Suppressor macrophage (primary cell): ENCODE results near the gene MIF4GD.
"Not testable (repeated sequence)": the region's sequence is repeated elsewhere in the genome, so short reads cannot be mapped to it uniquely, and the experiment has no call there.

ENCODE experiments used
- DNase-seq, 4 experiments: peaks; one replicate each; pipeline ENCODE4 v3.0.0-alpha.2; 2020 to 2022

The MIF4GD gene

DNA sequence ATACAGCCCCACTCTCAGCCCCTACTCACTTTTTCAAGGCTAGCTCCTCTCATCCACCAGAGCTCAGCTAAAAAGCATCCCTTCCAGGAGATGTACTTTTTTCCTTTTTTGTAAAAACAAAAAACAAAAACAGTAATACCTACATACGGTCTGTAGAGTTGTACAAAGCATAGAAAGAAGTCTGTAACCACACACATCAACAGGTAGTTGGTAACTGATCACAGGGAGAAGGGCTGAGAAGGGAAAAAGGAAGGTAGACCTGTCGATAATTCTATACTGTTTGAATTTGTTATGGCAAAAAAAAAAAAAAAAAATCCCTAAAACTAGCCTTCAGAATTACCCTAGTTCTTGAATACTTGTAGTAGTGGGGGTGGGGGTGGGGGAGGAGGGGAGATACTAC is 17.3 kb upstream of the MIF4GD start:
- no peak for DNase-seq

DNA sequence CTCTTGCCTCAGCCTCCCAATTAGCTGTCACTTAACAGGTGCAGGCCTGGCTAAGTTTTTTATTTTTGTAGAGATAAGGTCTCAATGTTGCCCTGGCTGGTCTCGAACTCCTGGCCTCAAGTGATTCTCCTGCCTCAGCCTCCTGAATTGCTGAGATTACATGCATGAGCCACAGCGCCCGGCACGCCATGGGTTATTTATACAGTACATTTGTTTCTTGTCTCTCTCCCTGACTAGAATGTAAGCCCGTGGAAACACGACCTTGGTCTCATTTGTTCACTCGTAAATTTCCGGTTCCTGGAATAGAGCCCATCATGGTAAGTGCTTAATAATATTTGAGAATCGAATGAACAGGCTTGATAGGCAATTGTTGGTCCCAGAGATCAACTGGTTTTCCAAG is 16.2 kb upstream of the MIF4GD start:
- no peak for DNase-seq

DNA sequence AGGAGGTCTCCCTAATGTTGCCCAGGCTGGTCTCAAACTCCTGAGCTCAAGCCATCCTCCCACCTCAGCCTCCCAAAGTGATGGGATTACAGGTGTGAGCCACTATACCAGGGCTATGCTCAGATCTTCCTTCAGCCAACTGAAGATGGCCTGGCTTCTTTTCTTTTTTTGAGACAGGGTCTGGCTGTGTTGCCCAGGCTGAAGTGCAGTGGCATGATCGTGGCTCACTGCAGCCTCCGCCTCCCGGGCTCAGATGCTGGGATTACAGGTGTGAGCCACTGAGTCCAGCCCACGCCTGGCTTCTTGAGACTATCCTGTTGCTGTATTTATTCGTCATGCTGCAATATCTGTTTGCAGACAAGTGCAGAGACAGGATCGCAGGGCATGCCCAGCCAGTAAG is 14.1 kb upstream of the MIF4GD start:
- DNase-seq: no peak

DNA sequence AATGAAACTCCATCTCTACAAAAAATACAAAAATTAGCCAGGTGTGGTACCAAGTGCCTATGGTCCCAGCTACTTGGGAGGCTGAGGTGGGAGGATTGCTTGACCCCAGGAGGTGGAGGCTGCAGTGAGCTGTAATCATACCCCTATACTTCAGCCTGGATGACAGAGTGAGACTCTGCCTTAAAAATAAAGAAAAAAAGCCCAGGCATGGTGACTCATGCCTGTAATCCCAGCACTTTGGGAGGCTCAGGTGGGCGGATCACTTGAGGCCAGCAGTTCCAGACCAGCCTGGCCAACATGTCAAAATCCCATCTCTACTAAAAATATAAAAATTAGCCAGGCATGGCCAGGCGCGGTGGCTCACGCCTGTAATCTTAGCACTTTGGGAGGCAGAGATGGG is 9.2 kb upstream of the MIF4GD start:
- DNase-seq: not testable (repeated sequence)

DNA sequence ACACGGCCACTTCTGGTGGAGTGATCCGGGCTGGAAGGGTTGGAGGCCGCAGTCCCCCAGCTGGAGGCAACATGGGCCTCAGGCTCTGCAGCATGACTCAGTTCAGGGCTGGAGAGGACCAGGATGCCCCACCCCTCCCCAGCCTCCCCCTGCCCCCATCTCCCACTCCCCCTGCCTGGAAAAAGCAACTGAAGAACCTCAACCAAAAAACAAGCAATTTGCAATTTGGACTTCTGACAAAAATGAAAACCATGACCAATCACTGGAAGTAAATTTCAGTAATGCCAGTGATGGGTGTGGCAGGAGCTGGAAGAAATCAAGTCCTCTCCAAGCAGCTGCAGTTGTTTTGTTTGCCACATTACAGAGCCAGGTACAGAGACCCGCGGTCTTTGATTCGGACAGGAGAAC is 6.6 kb upstream of the MIF4GD start:
- DNase-seq: no peak

DNA sequence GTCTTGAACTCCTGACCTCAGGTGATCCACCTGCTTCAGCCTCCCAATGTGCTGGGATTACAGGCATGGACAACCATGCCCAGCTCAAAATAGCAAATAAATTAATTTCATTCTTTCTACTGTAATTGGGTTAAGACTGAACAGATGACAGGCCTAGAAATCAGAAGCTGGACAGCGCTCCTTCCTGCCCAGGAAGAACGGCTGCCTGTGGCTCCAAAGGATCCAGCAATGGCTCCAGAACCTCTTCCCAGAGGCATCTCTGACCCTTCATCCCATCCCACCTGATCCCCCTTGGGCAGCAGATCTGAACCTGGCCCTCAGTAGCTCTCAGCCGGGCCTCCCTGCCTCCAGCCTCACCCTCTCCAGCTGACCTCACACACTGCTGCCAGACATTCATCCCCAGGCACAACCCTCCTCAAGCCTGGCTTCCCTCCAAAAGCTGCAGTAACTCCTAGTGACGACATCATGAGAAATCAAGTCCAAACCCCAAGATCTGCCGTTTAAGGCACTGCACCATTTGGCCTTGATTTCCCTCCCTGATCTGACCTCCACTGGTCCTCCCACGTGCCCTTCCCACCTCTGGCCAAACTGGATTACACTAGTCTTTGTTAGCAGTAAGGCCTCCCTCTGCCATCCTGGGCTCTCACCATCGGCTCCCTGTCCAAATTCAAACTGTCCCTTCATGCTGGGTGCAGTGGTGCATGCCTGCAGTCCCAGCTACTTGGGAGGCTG is 3.1 kb upstream of the MIF4GD start:
- peak; percentile 40 to 73 (median 52) for DNase-seq

DNA sequence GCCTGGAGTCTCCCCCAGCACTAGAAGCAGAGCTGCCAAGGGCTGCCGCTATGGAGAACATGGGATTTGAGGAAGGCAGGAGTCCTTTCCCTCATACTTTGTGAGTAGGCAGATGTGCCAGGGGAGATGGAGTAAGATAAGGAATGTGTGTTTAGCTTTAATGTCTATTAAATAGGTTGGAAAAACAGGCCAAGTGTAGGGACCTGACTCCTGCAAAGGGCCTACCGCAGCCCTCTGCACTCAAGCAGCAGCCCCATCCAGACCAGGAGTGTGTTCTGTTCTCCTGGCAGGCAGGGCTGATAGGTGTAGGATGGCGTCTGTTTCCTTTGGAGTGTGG is 1.8 kb upstream of the MIF4GD start:
- no peak for DNase-seq

DNA sequence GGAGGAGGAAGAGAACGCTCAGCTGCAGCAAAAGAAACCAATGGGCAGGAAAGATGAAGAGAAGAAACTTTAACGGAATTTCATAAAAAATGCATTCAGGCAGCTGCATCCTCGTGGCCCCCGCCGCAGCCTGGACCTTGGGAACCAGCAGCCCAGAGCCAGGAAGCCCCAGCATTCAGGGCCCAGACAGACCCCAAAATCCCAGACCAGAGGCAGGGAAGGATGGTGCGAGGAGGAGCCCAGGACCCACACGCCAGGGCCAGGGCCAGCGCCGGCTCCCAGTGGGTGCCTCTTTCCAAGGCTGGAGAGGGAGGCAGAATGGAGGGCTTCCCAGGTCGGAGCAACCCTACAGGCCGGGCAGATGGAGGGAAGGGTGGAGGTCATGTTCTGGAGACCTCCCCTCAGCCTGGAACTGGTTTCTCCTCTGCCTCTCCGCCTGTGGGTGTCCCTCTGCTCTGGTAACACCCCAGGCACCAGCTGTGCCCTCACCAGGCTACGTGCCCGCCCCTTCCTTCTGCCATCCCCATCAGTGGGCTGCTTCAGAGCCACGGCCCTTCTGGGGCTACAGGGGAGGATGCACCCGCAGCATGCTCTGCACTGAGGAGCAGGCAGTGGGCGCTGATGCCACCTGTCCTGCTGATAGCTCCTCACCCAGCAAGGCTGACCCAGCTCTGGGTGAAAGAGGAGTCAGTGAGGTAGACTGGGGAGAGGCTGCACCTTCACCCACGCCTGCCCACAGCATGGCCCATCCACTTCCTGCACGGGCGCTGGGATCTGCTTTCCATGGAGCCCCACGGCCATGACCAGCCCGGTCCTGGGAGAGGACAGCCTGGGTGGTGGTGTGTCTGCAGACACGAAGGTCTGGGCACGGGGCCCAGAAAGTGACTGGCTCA is 1.2 kb upstream of the MIF4GD start:
- peak in 2 of 4 experiments; percentile 14 to 37 for DNase-seq

DNA sequence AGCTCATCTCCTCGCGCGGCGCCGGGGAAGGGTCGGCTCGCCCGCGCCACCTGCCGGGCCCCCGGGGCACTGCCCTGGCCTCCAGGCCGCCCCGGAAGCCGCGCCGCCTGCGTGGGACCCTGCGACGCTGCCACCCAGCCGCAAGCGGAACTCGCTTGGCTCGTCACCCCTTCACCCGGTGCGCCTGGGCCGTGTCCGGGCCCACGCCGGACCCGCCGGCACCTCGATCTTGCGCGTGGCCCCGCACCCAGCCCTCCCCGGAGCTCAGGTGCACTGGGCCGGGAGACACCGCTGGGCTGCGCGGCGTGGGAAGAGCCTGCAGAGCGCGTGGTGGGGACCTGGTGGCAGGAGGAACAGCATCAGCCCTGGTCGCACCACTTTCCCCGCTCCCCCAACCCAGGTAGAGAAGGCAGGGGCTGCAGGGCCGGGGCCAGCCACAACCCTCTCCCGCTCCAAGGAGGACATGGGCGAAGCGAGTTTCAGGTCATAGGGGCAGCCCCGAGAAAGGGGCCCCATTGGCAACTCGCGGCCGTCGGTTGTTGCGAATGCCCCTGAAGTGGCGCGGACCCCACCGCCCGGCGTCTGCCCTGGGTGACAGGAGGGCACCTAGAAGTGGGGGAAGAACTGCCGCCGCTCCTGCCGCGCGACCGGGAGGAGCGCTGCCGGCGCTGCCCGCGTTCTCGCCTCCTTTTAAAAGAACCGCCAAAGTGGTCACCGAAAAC is 363 bp upstream of the MIF4GD start:
- DNase-seq: peak; percentile 93 to 97 (median 96)

DNA sequence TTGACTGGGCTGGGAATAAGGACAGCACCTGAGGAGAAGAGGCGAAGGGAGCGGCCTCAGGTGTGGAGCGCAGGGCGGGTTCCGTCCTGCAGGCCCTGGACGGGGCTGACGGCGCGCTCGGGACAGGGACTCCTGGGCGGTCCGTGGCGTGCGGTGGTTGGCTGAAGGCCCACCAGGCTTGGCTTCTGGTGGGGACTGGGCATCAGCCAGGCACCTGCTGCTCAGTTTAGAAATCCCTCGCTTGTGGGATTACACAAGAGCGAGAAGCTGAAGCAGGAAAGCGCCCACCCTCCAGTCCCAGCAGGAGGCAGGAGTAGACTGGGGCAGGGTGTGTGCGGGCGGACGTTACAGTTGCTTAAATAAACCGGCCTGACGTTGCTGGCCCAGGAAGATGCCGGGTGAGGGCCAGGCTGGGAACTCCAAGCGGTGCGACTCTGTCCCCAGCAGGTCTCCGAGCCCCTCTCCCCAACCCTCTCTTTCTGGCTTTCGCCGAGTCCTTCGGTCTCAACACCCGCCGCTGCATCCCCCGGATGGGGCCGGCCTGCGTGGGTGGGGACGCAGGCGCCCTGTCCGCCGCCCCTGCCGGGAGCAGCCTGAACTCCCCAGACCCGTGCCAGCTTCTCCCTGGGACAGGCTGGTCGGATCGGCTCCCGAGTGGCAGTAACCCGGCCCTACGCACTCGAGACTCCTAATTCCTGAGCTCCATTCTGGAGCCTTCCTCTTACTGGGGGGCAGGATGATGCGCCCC is 639 bp downstream of the MIF4GD start:
- peak; percentile 82 to 92 (median 90) for DNase-seq

DNA sequence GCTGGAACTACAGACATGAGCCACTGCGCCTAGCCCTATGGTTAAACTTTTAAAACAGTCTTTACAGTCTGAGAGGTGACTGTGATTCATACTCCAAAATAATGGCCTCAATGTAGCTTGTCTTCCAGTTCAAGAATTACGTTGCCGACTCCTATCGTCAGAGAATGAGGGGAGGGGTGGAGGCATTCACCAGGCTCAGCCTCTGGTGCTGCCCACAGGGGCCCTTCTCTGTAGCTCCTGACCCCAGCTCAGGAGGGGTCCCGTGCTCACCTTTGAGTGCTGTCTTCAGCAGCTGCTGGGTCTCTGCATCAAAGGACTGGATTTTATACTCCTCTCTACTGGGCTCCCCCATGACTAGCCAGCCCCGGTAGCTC is 1.2 kb downstream of the MIF4GD start:
- DNase-seq: peak in 3 of 4 experiments; percentile 16 to 35 (median 28)

DNA sequence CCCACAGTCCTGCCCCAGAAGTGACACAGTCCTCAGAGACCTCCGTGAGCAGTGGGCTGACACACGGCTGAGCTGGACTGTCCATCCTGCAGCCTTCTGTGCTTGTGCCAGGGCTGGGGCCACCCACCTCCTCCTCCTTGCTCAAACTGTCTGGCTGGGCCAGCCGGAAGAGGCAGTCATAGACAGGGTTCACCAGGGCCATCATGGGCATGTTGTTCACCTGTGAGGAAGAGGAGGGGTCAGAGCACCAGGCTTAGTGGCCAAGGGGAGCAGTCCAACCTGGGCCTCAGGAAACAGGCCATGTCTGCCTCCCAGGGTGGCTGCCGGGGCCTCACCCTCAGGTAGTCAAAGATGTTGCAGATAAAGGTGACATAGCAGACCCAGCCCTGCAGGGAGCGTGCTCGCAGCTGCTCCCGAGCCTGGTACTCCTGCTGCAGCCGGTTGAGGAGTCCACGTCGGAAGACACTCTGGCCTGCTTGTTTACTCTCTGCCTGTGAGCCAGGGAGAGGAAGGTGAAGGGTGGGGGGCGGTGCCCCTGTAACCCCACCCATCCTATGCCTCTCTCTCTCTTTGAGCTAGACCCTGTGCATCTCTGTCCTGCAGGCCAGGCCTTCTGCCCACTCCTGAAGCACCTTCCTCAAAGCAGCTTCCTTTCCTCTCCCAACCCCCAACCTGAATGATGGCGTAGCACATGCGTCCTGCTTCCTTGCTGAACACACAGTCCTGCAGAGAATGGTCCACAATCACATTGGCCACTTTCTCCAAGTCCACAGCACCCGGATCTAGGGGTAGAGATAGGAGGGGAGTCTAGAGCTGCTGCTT is 3.4 kb downstream of the MIF4GD start:
- DNase-seq: peak; percentile 36 to 70 (median 60)

DNA sequence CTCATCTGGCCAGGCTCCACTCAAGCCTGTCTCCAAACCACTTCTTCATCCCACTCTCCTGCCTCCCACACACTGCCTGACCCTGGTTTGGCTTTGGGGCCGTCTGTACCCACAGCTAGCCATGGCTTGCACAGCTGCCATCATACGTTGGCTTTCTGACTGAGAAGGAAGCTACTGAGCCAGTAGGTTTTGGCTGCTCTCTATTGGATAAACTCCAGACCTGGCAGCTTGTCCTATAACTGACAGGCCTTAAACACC is 3.9 kb downstream of the MIF4GD start:
- peak; percentile 87 to 96 (median 93) for DNase-seq

DNA sequence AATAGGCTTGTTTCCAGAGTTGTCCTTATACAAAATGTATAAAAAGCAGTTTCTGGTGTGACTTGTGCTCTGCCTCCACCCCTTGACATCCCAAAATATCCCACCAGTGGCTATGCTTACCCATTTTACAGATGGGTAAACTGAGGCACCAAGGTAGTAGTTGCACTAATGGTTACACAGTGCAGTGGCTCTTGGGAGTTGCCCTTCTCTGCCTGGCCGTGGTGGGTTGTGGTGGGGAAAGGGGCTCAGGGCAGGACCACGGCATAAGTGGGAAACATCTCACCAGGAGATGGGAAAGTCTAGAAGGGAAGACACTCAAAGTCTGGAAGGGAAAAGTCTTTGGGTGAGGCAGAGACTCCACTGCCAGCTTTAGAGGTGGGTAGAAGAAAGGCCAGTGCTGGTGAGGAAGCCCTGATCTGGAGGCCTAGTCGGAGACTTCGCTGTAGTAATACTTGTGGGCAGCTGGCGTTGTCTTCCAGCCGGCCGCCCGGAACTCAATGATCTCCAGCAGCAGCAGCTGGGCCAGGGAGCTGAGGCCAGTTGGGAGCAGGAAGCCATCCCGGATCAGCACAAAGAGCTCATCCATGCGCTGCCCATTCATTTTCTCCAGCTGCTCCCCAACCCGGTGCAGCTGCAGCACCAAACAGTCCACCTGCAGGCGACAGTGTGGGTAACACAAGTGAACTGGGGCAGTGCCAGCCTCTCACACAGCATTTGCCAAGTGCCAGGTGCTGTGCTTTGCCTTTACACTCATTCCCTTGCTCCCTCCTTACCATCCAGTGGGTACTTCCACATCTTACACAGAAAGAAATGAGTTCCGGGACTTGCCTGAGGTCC is 4.5 kb downstream of the MIF4GD start:
- DNase-seq: peak in 2 of 4 experiments; percentile 14 to 32

DNA sequence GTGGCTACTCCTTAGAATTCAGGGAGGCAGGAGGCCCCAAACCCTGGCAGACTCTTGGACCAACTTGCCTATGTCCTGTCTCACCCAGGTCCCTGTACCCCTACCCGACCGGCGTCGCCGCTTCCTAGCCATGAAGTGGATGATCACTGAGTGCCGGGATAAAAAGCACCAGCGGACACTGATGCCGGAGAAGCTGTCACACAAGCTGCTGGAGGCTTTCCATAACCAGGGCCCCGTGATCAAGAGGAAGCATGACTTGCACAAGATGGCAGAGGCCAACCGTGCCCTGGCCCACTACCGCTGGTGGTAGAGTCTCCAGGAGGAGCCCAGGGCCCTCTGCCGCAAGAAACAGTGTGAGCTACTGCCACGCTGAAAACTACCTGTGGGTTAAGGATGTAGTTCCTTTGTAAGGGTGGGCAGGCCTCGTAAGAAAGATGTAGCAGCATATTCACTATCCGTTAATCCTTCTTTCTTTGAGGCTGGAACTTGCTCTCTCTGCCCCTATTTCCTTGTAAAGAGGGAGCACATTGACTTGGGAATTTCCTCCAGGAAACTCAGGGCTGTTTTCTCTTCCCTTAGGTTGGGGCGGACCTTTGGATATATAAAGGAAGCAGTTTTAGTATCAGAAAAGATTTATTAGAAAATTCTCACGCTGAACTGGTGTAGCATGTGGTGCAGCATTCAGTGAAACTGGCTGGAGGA is 5.3 kb downstream of the MIF4GD start:
- peak; percentile 40 to 80 (median 65) for DNase-seq

DNA sequence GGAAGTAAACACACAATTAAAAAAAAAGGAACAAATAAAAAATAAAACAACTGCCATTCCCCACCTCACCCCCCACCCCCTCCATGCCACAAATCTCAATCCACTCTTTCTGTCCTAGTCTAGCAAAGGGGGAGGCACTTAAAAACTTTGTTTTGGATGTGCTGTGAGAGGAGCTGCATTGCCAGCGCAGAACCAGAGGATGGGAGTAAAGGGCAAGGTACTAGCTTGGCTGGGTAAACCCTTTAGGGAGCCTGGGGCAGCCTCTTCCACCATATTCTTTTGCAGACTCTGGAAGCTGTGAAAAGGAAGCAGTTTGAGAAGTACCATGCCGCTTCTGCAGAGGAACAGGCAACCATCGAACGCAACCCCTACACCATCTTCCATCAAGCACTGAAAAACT is 8.0 kb downstream of the MIF4GD start:
- DNase-seq: peak in 2 of 4 experiments; percentile 43 to 53

DNA sequence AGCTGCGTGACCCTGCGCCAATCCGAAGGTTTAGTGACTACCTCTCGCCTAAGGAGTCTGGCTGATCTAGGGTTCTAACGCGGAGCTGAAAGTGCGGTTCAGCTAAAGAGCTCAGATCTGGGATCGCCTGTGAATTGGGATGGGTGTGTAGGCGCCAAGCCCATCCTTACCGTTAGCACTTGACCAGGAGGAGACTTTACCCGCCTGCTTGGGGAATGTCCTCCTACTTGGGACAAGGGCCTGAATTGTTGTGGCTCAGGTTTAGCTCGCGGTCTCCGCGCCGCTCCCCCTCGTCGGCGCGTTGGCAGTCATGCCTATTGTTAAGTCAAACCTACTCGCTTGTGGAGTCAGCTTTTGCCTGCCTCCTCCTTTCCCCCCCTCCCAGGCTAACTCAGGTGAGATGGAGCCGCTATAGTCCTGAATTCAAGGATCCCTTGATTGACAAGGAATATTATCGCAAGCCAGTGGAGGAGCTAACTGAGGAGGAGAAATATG is 8.9 kb downstream of the MIF4GD start:
- DNase-seq: peak in 1 of 4 experiments; percentile 17

DNA sequence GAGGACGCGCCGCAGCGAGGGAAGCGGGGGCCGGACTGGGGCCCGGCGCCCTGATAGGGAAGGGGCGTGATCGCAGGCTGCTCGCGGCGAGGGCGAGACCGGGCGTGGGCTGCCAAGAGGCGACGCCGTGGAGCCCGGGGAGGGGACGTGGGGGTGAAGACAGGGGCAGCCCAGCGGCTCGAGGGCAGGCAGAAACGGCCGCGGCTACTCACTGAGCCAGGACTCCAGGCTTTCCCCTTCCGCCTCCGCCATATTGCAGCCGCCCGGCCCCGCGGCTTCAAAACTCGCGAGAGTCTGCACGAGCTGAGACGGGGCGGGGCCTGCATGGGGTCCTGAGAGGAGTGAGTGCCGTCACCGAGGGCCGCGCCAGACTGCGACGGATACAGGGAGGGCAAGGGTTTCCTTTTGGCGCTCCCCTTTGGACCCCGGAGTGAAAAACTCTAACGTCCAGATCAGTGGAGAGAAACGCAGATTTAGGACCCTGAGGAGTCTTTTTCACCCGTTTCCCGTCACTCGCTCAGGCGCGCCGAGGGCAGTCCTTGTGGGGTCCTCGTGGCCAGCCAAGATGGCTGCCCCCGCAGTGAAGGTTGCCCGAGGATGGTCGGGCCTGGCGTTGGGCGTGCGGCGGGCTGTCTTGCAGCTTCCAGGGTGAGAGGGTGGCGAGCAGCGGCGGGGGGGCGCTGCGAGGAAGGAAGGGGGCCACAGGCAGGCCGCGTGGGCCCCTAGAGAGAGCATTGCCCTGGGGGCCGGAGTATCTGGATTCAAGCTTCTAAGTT is 9.5 kb downstream of the MIF4GD start, which contains the start of the genes GGA3 and MRPS7:
Gene GGA3 (minus strand): TSS at position 271 of the 776 bp plus-strand sequence. CDS start 19 bp downstream, at position 252.
Gene MRPS7 (plus strand): TSS at position 544 of the 776 bp plus-strand sequence. CDS start 22 bp downstream, at position 566.
- peak; percentile 96 to 99 (median 98) for DNase-seq
